Measurements from ENCODE around the gene DBNDD1.

DBNDD1 gene

GRCh38 chr16:89958068-89958467 is 61.2 kb downstream of the DBNDD1 start:
- DNase-seq: no peak

GRCh38 chr16:89957216-89957785 is 62.0 kb downstream of the DBNDD1 start:
- no peak for DNase-seq

GRCh38 chr16:89956505-89957215 is 62.6 kb downstream of the DBNDD1 start:
- DNase-seq: no peak

GRCh38 chr16:89955001-89955685 is 64.1 kb downstream of the DBNDD1 start:
- no peak for DNase-seq

Data from T-helper 2 cell (primary cell).